ENCODE results near the gene PPP1R26.
"Not testable (repeated sequence)": the region's sequence is repeated elsewhere in the genome, so short reads cannot be mapped to it uniquely, and the experiment has no call there.

DNA sequence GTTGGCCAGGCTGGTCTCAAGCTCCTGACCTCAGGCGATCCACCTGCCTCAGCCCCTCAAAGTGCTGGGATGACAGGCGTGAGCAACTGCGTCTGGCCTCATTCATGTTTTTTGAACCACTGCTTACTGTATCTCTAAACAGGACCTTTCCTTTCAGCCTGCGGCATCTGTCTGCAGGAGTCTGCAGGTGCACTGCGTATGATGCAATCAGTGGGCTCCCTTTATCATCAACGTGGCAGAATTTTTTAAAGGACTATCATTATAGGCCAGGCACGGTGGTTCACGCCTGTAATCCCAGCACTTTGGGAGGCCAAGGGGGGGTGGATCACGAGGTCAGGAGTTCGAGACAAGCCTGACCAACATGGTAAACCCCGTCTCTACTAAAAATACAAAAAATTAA, 30.1 kb upstream of the PPP1R26 start:
- TF ChIP-seq, protein P1, sequence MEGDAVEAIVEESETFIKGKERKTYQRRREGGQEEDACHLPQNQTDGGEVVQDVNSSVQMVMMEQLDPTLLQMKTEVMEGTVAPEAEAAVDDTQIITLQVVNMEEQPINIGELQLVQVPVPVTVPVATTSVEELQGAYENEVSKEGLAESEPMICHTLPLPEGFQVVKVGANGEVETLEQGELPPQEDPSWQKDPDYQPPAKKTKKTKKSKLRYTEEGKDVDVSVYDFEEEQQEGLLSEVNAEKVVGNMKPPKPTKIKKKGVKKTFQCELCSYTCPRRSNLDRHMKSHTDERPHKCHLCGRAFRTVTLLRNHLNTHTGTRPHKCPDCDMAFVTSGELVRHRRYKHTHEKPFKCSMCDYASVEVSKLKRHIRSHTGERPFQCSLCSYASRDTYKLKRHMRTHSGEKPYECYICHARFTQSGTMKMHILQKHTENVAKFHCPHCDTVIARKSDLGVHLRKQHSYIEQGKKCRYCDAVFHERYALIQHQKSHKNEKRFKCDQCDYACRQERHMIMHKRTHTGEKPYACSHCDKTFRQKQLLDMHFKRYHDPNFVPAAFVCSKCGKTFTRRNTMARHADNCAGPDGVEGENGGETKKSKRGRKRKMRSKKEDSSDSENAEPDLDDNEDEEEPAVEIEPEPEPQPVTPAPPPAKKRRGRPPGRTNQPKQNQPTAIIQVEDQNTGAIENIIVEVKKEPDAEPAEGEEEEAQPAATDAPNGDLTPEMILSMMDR (conservative IDR thresholded peaks at IDR 0.05): not testable (repeated sequence)
- not testable (repeated sequence) for TF ChIP-seq EZH2 (IDR thresholded peaks at IDR 0.05; ENCODE audit: low read depth)

All from PC-9 (cell line).